MCF 10A (cell line): ENCODE measurements around the gene SLC2A2. TPM values are rescaled to one million over a fixed set of nuclear protein-coding genes. Genes with fewer than 3 reads are reported as not detected.

Source experiments
- BruUV-seq: library from RNA; stranded (reverse); fragments of 400-500 nt; replicated peaks from 2 replicates; lab custom pipeline; 2021; lab: Mats Ljungman, UMichigan
- CTCF ChIA-PET: fragments of 300-600 bp; sonication (Branson Sonifier 250); formaldehyde crosslinking; extraction: SDS; loops from one replicate; lab custom pipeline; 2021; ENCODE audit warnings: antibody characterized with exemption, inconsistent platforms; lab: Yijun Ruan, JAX
- POLR2A ChIA-PET: fragments of 300-600, 350-650 bp; sonication (Branson Sonifier 250); formaldehyde crosslinking; extraction: SDS; loops from one replicate; lab custom pipeline; 2020; ENCODE audit warnings: antibody characterized with exemption, inconsistent platforms; lab: Yijun Ruan, JAX
- DNase-seq: peaks from one replicate; pipeline ENCODE4 v3.0.0-alpha.2; 2018; ENCODE audit not compliant: unreplicated experiment
- H3K27ac Mint-ChIP-seq: one replicate; pipeline ENCODE4 v1.8.0; 2022; ENCODE audit warnings: mild to moderate bottlenecking, low read depth, mixed read lengths; ENCODE audit not compliant: unreplicated experiment
- H3K27me3 Mint-ChIP-seq: one replicate; pipeline ENCODE4 v1.8.0; 2022; ENCODE audit warnings: mixed read lengths; ENCODE audit not compliant: insufficient read depth, unreplicated experiment
- H3K36me3 Mint-ChIP-seq: one replicate; pipeline ENCODE4 v1.8.0; 2022; ENCODE audit warnings: mild to moderate bottlenecking, moderate library complexity, mixed read lengths; ENCODE audit not compliant: insufficient read depth, unreplicated experiment
- H3K4me1 Mint-ChIP-seq: one replicate; pipeline ENCODE4 v1.8.0; 2022; ENCODE audit warnings: mixed read lengths; ENCODE audit not compliant: insufficient read depth, unreplicated experiment
- H3K4me3 Mint-ChIP-seq: one replicate; pipeline ENCODE4 v1.8.0; 2022; ENCODE audit warnings: mild to moderate bottlenecking, moderate library complexity, mixed read lengths; ENCODE audit not compliant: unreplicated experiment
- H3K9me3 Mint-ChIP-seq: one replicate; pipeline ENCODE4 v1.8.0; 2022; ENCODE audit warnings: mixed read lengths; ENCODE audit not compliant: unreplicated experiment
- CTCF ChIP-seq: fragments of 200-600 bp; IDR thresholded peaks from one replicate; pipeline ENCODE4 v1.8.0; 2022; ENCODE audit warnings: antibody characterized with exemption, mild to moderate bottlenecking; ENCODE audit not compliant: unreplicated experiment
- intact Hi-C: fragments of 100-400 bp; cut with micrococcal nuclease; formaldehyde crosslinking; loops from 2 replicates; pipeline ENCODE4 v1.14.1; 2022
- total RNA-seq: library from RNA; stranded (reverse); gene quantifications from 2 replicates; pipeline ENCODE4 v1.2.3, GENCODE V29; 2022

Gene SLC2A2
- total RNA-seq, 1 experiment from 2014 or later = not detected

- Mint-ChIP-seq H3K4me3 (no peak overlapping the region), H3K27me3 (no peaks in the 10 kb centered on the region), H3K27ac (no peak overlapping the region), H3K36me3 (no peaks in the 10 kb centered on the region), H3K9me3 (no peaks in the 10 kb centered on the region), H3K4me1 (no peaks in the 10 kb centered on the region)
- TF ChIP-seq CTCF = no peak
- CTCF ChIA-PET = no interaction called here
- no TSS peak for BruUV-seq
- no peak for DNase-seq
- intact Hi-C loops = no loop called here
- POLR2A ChIA-PET = no interaction called here
Measured at GRCh38 chr3:171021377-171021776, 5.1 kb downstream of the SLC2A2 start.

- Mint-ChIP-seq H3K36me3 (no peaks in the 10 kb centered on the region), H3K9me3 (no peaks in the 10 kb centered on the region), H3K27ac (no peak overlapping the region), H3K4me3 (no peak overlapping the region), H3K27me3 (no peaks in the 10 kb centered on the region), H3K4me1 (no peaks in the 10 kb centered on the region)
- BruUV-seq = no TSS peak
- intact Hi-C loops = no loop called here
- DNase-seq = no peak
- ChIA-PET CTCF (interaction anchor here (0.6 to 0.7 kb wide), 2 partner anchors 15 to 395 kb away, joined by 3 to 4 read pairs; no protein-coding TSS in a partner anchor), POLR2A (no interaction called here)
- no peak for TF ChIP-seq CTCF
Measured at GRCh38 chr3:171018156-171018935, 8.2 kb downstream of the SLC2A2 start.

- no peak for DNase-seq
- Mint-ChIP-seq H3K4me3 (no peak overlapping the region), H3K9me3 (no peaks in the 10 kb centered on the region), H3K27ac (no peak overlapping the region), H3K4me1 (no peaks in the 10 kb centered on the region), H3K27me3 (no peaks in the 10 kb centered on the region), H3K36me3 (no peaks in the 10 kb centered on the region)
- BruUV-seq = no TSS peak
- intact Hi-C loops = no loop called here
- ChIA-PET POLR2A (no interaction called here), CTCF (interaction anchor here (1.0 kb wide), 1 partner anchor 37 kb away, joined by 3 read pairs; no protein-coding TSS in a partner anchor)
- no peak for TF ChIP-seq CTCF
Measured at GRCh38 chr3:171013822-171014748, 12.4 kb downstream of the SLC2A2 start.

- H3K36me3 Mint-ChIP-seq = no peaks in the 10 kb centered on the region
- TF ChIP-seq CTCF = no peak
- H3K4me1 Mint-ChIP-seq = no peaks in the 10 kb centered on the region
- no peak overlapping the region for H3K27ac Mint-ChIP-seq
- intact Hi-C loops = no loop called here
- ChIA-PET POLR2A (interaction anchor here (0.6 to 0.7 kb wide), 2 partner anchors 31 to 272 kb away, joined by 3 read pairs; no protein-coding TSS in a partner anchor), CTCF (interaction anchor here (0.5 kb wide), 1 partner anchor 70 kb away, joined by 3 read pairs; no protein-coding TSS in a partner anchor)
- no peak for DNase-seq
- H3K27me3 Mint-ChIP-seq = no peaks in the 10 kb centered on the region
- H3K9me3 Mint-ChIP-seq = no peaks in the 10 kb centered on the region
- no peak overlapping the region for H3K4me3 Mint-ChIP-seq
- BruUV-seq = no TSS peak
Measured at GRCh38 chr3:171011873-171012336, 14.6 kb downstream of the SLC2A2 start.
